ENCODE results near the gene PASK.
"Not testable (repeated sequence)": the region's sequence is repeated elsewhere in the genome, so short reads cannot be mapped to it uniquely, and the experiment has no call there.

PASK gene

DNA sequence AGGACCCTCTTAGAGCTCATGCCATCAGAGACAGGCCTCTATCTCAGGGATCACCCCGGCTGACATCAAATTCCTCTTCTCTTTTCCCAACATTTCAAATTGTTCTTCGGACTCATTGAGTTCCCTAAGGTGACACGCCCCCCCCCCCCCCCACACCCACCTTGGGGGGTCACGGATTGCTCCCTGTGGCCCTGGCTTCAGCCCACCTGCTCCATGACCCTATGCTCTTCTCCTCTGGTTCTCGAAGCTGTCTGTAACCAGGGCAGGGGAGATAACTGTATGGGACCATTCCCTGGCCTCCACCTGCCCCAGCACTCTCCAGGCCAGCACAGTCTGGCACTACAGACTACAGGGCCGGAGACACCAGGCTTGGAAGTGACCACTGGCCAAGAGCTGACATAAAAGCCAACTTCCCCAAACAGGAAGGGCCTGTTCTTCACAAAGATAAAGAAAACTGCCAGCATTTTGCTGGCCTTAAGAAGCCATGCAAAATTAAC, 54.3 kb downstream of the PASK start:
- Histone ChIP-seq H3K27ac (ENCODE audit: poor library complexity, severe bottlenecking) (no peak overlapping the region), H3K27me3 (ENCODE audit: insufficient read depth, poor library complexity, severe bottlenecking) (no peaks in the 10 kb centered on the region), H3K36me3 (ENCODE audit: low read depth) (peaks cover 74% of the 10 kb centered on the region), H3K9me3 (ENCODE audit: severe bottlenecking) (no peaks in the 10 kb centered on the region), H3K4me3 (ENCODE audit: severe bottlenecking) (no peak overlapping the region), H3K4me1 (ENCODE audit: insufficient read depth, poor library complexity, severe bottlenecking) (no peaks in the 10 kb centered on the region)
- ATAC-seq (ENCODE audit: low read depth): no peak
- TF ChIP-seq CTCF (IDR thresholded peaks at IDR 0.05; ENCODE audit: poor library complexity, severe bottlenecking): no peak
- DNase-seq (ENCODE audit: low spot score): no peak

DNA sequence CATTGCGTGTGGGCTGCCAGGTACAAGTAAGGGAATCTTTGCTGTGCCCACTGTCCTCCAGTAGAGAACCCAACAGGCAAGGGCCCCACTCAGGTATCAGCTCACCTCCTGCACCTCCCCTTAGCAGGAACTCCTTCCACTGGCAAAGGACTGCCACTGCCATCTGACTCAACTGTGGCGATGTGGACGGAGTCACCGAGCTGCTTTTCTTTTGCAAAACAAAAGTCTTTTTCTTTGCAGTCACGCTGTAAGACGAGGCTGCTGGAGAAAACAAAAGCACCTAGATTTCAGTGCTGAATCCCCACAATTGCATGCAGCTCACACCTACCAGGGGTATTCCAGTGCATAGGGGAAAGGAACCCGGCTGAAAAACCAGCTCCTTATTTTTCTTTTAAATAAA, 55.1 kb downstream of the PASK start:
- TF ChIP-seq CTCF (IDR thresholded peaks at IDR 0.05; ENCODE audit: poor library complexity, severe bottlenecking): no peak
- peaks cover 74% of the 10 kb centered on the region for H3K36me3 ChIP-seq (ENCODE audit: low read depth)
- ATAC-seq (ENCODE audit: low read depth) (no peak), DNase-seq (ENCODE audit: low spot score) (no peak)
- H3K27me3 ChIP-seq (ENCODE audit: insufficient read depth, poor library complexity, severe bottlenecking): no peaks in the 10 kb centered on the region
- no peaks in the 10 kb centered on the region for H3K4me1 ChIP-seq (ENCODE audit: insufficient read depth, poor library complexity, severe bottlenecking)
- H3K9me3 ChIP-seq (ENCODE audit: severe bottlenecking): no peaks in the 10 kb centered on the region
- H3K4me3 ChIP-seq (ENCODE audit: severe bottlenecking): no peak overlapping the region
- no peak overlapping the region for H3K27ac ChIP-seq (ENCODE audit: poor library complexity, severe bottlenecking)

DNA sequence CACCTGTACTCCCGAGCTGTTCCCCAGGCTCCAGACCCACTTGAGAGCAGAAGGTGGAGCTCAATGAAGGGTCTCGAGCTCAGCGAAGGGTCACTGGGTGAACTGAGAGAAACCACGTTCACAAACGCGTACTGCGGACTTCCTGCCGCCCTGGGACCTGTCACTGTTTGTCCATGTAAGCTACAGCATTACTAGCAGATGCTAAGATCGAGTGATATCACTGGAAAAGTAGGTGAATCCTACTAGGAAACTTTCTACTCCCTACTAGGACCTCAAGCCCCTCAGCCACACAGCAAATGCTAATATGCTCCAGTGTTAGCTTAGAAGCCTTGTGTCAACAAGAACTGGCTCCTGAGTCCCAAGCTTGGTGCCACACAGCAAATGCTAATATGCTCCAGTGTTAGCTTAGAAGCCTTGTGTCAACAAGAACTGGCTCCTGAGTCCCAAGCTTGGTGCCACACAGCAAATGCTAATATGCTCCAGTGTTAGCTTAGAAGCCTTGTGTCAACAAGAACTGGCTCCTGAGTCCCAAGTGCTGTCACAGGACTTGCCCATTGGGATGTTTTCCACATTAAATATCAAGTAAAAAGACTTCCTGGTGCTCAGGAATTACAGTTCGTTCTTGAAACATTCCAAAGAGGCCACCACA, 56.0 kb downstream of the PASK start:
- H3K27me3 ChIP-seq (ENCODE audit: insufficient read depth, poor library complexity, severe bottlenecking); ATAC-seq (ENCODE audit: low read depth); H3K4me1 ChIP-seq (ENCODE audit: insufficient read depth, poor library complexity, severe bottlenecking); DNase-seq (ENCODE audit: low spot score); H3K27ac ChIP-seq (ENCODE audit: poor library complexity, severe bottlenecking); H3K4me3 ChIP-seq (ENCODE audit: severe bottlenecking); H3K9me3 ChIP-seq (ENCODE audit: severe bottlenecking): not testable (repeated sequence)
- peaks cover 74% of the 10 kb centered on the region for H3K36me3 ChIP-seq (ENCODE audit: low read depth)

DNA sequence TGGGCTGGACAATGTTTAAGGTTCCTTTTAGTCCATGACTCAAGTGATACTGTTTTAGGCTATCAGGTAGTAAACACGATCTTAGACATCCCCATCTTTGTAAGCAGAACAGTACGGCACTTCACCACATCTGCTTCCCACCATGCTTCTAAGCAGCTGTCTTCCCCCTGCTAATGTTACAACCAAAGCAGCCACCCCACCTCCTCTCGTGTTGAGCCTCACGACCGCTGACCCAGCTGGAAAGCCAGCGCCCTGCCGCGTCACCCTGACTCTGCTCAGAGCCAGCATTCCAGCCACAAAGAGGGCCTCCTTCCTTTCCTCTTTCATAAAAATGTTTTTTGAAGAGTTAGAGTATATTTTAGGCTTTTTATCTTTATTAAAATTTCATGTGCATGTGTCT, 56.6 kb downstream of the PASK start:
- no peaks in the 10 kb centered on the region for H3K27me3 ChIP-seq (ENCODE audit: insufficient read depth, poor library complexity, severe bottlenecking)
- H3K36me3 ChIP-seq (ENCODE audit: low read depth): peaks cover 74% of the 10 kb centered on the region
- no peak for TF ChIP-seq CTCF (IDR thresholded peaks at IDR 0.05; ENCODE audit: poor library complexity, severe bottlenecking)
- no peak overlapping the region for H3K4me3 ChIP-seq (ENCODE audit: severe bottlenecking)
- DNase-seq (ENCODE audit: low spot score) (no peak), ATAC-seq (ENCODE audit: low read depth) (no peak)
- H3K4me1 ChIP-seq (ENCODE audit: insufficient read depth, poor library complexity, severe bottlenecking): no peaks in the 10 kb centered on the region
- no peak overlapping the region for H3K27ac ChIP-seq (ENCODE audit: poor library complexity, severe bottlenecking)
- no peaks in the 10 kb centered on the region for H3K9me3 ChIP-seq (ENCODE audit: severe bottlenecking)

- Histone ChIP-seq H3K36me3 (ENCODE audit: low read depth) (peaks cover 70% of the 10 kb centered on the region), H3K27me3 (ENCODE audit: insufficient read depth, poor library complexity, severe bottlenecking) (no peaks in the 10 kb centered on the region), H3K4me1 (ENCODE audit: insufficient read depth, poor library complexity, severe bottlenecking) (no peaks in the 10 kb centered on the region), H3K27ac (ENCODE audit: poor library complexity, severe bottlenecking) (no peak overlapping the region), H3K9me3 (ENCODE audit: severe bottlenecking) (no peaks in the 10 kb centered on the region), H3K4me3 (ENCODE audit: severe bottlenecking) (no peak overlapping the region)
- no peak for TF ChIP-seq CTCF (IDR thresholded peaks at IDR 0.05; ENCODE audit: poor library complexity, severe bottlenecking)
- ATAC-seq (ENCODE audit: low read depth) (no peak), DNase-seq (ENCODE audit: low spot score) (no peak)
Measured at GRCh38 chr2:241091734-241092445, 57.4 kb downstream of the PASK start.
